Stimulated activated CD8-positive, alpha-beta memory T cell treated with anti-CD3 and anti-CD28 coated beads, Interleukin-12 subunit alpha, Interleukin-12 subunit beta, amount 100 ng/mL, for 4 hours (primary cell): ENCODE measurements around the gene PGLYRP2.

Experiments
- DNase-seq: peaks from one replicate; pipeline ENCODE4 v3.0.0-alpha.2; 2020; ENCODE audit warnings: low read depth

PGLYRP2 gene

DNA sequence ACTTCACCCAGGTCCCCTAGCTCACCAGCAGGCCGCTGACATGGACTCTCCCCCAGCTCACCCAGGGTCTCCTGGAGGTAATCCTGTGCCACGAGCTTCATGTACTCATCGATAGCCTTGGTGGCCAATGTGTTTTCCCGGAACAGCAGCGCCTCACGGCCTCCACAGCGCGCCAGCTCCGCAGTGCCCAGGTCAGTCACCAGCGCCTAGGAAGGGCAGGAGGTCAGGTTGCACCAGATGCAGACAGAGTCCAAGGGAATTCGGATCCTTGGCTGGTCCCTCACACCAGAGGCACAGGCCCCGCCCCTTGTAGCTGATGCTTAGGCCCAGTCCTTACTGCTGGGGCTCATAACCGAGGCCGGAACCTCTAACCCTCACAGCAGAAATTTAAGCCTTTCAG is 22.9 kb downstream of the PGLYRP2 start:
- DNase-seq: no peak

DNA sequence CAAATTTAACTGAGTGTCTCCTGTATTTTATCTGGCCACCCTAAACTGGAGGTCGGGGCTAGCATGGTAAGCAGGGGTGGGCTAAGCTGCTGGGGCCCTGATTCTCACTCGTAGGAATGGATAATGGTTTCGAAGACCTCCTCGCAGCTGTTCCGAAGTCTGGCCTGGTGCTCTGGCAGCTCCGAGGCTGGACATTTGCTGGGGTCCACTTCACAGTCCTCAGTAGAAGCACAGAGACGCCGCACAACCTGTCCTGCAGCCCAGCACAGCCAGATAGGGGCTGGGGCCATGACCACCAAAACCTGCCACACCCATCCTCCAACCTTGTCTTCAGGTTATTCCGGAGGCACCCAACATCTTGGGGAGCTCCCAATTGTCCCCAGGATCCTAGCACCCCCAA is 23.3 kb downstream of the PGLYRP2 start:
- DNase-seq: no peak

DNA sequence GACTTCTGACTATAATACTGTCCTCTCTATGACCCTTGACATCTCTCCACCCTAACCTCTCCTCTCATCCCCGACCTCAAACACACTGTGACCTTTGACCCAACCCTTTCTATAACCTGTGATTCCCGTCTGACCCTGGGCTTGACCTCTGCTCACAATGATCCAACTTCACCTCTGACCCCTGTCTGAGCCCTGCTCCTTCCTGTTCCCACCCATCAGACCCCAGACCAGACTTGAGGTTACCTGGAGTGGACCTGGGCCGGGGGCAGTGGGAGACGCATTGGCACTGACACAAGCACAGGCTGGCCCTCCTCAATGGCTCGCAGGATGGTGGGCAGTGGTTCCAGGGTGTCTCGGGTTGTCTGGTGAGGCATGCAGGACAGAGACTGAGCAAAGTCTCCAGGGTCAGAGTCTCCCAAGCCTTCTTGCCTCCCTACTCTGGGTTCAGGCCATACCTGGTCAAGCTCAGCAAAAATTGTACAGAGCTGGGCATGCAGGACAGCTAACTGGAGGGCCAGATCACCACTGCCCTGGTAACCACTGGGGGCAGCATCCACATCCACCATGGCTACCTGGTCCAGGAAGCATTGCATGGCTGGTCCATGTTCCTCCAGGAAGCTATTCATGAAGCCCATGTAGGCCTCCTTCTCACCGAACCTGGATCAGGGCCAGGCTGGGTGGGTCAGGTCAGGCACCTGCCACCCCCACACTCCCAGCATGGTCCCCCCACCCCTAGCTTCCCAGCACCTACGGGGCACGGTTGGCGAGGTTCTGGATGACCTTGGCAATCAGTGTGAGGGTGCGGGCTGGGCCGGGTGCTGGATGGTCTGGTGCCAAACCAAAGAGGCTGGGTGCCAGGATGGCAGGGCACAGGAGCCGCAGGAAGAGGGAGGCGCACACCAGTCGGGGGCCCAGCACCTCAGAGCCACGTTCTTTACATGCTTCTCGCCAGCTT is 25.1 kb downstream of the PGLYRP2 start:
- DNase-seq: no peak

GRCh38 chr19:15453091-15453578 is 26.2 kb downstream of the PGLYRP2 start:
- DNase-seq: no peak

DNA sequence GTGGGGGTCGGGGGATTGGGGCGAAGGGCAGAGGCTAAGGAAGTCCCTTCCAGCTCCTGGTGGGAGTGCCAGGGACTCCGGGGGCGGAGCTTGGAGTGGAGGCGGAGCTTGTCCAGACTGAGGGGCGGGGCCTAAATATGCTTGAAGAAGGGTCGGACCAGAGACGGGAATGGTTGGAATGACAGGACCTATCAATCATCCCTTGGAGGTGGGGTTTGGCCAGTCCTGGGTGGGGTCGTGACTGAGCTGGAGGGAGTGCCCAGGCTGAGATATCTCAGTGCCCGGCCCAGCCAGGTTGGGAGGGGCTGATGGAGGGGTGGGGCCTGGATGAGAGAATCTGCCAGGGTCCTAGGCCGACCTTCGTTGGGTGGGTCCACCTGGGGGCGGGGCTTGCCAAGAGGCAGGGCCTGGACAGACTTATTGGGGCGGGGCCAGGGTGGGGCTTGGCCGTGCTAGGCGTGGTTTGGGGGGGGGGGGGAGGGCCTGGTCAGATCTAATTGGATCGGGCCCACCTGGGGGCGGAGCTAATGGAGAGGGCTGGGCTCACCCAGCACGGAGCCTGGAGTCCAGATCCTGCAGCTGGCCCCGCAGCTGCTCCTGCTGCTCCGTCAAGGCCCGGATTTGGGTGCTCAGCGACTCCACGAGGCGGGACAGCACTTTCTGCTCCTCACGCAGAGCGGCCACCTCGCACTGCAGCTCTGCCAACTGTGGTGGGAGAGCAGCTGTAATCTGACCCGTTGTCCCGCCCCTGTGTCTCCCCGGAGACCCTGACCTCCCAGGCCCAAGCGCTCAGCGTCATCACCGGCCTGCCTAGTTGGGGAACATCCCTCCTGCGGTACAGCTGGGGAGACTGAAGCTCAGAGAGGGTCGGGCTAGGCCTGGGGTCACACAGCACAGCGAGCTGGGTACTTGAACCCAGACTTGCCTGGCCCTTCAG is 26.9 kb downstream of the PGLYRP2 start:
- no peak for DNase-seq

DNA sequence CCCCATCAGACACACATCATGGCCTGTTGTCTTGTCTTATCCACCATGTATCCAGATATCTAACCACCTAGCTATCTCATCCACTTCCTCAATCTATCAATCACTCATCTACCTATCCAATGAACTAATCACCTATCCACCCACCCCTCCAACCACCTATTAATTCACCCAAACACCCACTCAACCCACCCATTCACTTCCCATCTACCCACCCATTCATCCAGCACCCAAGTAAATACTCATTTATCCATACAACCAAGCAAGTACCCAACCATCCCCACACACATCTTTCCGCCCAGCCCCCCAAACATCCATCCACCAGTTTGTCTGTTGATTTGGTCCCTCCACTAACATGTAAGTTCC is 28.8 kb downstream of the PGLYRP2 start:
- DNase-seq: no peak

DNA sequence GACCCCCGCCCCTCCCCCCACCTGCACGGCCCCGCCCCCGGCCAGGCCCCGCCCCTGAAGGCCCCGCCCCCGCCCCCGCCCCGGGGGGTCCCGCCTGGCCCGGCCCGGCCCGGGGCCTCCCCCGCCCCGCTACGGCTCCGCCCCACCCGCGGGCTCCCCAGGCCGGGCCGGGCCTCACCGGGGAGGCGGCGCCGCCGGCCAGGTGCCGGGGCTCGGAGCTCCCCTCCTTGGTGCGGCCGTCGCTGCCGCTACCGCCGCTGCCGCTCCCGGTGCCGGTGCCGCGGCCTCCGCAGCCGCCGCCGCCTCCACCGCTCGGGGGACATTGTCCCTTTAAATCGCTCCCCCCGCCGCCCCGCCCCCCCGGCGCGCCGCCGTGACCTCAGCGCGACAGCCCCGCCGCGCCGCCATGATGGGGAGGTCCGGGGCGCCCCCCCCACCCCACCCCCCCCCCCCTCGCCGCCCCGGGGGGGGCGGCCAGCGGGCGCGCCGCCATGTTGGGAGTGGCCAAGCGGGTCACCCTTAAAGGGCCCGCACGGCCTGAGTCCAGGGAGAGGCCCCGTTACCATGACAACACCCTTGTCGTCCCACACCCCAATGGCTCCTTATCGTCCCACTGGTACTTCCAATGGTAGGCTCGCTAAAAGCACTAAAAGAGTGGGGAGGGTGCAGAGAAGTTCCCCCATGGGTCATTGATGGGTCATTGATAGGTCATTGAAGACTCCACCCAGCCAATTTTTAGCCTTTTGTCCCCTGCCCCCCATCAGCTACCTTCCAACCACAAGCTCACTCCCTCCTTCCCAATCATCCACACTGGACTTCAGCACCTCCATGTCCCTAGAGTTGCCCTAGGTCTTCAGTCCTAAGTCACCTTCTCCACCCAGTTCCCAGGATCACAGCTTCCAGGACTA is 29.4 kb downstream of the PGLYRP2 start, which contains the start of gene WIZ:
Gene WIZ (minus strand): TSS at position 337 of the 908 bp plus-strand sequence. CDS start 1,649 bp downstream, outside the sequence.
- peak; percentile 74 for DNase-seq

DNA sequence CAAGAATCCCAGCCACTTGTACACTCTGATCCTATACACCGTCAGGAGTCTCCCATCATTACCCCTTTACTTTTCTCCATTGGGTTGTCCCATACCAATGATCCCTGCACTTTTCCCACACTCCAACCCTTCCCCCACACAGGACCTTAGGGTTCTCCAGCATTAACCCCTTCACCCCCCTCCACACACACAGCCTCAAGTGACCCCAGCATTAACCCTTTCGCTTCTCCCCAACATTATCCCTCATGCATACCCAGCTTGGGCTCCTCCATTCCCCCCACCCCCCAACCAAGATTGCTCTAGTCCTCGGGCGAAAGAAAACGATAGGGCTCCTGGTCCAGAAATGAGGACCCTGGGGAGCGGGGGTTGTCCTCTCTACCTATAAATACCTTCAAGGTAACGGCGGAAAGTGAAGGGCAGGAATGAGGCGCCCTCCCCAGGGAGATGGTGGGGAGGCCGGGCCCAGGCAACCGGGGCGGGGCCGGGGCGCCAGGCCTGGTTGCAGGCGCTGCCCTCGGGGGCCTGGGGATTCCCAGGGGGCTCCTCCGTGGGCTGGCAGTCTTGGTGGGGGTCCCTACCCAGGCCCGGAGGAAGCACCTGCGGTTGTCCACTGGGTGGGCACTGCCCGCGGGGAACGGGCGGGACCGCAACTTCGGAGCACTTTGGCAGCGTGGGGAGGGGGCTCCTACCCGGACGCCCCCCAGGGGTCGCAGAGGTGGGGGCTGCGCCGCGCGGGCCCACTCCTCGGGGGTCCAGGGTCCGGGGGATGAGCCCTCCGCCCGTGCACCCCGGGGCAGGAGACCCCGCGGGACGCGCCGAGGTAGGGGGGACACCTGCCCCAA is 30.3 kb downstream of the PGLYRP2 start:
- DNase-seq: no peak

DNA sequence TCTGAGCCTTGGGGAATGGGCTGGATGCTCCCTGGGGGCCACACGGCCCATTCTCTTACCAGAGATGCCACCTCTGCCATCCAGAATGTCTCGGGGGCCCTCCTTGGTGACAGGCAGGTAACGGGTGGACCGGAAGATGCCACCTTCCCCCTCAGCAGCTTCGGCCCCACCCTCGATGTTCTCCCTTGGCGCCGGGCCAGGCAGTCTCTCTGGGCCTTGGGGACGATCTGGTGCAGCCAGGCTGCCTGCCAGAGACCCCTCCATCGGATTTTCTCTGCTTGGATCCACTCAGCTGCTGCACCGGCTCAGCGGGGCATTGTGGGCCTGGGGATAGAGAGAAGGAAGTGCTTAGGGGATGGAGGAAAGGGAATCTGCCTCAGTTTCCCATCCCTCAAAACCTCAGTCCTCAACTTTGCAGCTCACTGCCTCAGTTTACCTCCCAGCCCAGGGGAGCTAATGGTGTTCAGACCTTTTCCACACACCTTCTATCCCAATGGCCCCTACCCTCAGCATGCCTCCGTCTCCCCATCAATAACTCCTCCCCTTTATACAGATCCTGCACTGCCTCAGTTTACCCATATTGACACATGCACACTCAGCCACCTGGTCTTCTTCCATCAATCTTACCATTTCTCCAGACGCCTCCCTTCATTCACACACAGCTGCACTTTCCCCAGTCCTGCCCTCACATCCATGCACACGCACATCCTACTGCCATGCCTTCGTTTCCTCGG is 31.1 kb downstream of the PGLYRP2 start:
- DNase-seq: no peak

DNA sequence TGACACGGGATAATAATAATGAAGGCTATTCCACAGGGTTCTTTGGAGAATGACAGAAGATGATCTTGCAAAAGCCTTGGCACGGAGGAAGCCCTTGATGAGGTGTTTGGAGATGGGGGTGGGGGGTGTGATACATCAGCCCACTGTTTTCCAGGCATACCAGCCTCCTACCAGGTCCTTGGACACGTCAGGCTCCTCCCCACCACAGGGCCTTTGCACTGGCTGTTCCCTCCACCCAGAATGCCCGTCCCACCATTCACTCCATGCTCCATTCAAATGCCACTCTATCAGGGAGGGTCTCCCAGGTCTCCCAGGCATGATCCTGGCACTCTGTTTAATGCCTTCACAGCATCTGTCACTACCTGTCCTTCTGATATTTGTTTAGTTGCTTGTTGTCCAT is 32.2 kb downstream of the PGLYRP2 start:
- DNase-seq: no peak

GRCh38 chr19:15445807-15446376 is 33.4 kb downstream of the PGLYRP2 start:
- DNase-seq: no peak

- no peak for DNase-seq
These were observed 34.1 kb downstream of the PGLYRP2 start for GRCh38 chr19:15445227-15445605.

DNA sequence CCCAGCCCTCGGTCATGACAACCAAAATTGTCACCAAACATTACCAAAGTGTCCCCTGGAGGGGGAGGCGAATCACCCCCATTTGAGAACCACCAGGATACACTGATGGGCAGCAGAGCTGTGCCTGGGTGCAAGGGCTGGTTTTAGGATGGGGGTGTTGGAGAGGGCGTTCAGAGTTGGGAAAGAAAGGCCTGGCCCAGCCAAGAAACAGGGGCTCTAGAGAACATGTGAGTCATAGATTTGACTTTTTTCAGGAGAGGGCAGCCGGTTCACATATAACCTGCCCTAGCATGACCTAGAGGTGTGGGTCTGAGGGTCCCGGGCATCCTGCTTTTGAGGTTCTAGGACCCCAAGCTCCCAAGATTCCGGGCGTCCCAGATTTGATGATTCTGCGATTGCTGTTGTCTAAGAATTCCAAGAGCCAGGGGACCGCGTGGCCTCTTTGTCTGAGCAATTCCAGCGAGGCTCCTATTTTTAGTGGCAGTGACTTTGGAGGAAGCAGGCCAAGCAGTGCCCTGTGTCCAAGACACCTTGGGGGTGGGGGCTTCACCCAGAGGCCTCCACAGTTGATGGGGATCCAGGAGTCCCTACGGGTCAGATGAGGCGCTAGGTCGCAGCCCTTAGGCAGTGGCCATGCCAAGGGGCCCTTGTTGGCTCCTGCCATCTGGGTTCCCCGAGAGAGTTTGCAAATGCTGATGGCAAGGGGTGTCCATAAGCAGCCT is 34.6 kb downstream of the PGLYRP2 start:
- DNase-seq: no peak

DNA sequence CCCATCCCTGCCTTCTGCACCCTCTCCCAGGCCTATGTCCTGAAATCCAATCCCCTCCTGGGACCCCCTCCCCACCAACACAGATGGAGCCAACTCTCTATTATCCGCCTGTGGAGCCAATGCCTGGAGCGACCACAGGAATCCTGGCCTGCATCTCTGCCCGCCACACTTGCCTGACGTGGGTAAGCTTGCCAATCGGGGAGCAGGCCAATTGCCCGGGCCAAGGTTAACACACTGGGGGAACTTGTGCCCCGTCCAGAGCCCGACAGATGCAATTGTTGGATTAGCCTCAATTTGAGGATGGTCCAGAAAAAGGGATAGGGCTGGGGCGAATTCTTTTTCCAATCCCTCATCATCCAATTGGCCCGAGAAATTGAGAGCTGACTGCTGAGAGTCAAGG is 35.5 kb downstream of the PGLYRP2 start:
- no peak for DNase-seq

DNA sequence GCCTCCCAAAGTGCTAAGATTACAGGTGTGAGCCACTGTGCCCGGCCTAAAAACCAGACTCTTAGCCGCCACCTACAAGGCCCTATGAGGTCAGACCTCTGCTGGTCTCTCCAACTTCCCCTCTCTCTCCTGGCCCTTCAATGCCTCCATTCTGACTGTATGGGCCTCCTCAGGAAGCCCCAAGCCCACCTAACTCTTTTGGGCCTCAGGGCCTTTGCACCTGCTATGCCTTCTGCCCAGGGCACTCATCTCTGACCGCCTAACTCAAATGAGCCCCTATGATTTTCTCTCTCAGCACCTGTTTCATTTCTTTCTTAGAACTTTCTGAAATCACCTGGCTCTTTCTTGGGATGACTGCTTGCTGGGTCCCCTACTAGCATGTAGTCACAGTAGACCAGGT is 36.0 kb downstream of the PGLYRP2 start:
- no peak for DNase-seq

- no peak for DNase-seq
These were observed 37.0 kb downstream of the PGLYRP2 start for GRCh38 chr19:15442142-15442920.

- no peak for DNase-seq
These were observed 38.0 kb downstream of the PGLYRP2 start for GRCh38 chr19:15441317-15441716.
